22Rv1 (cell line): ENCODE results near the gene PLA1A.

ENCODE experiments used
- H3K27ac ChIP-seq: fragments of 450-650 bp; 2 replicates; pipeline ENCODE4 v1.5.1; 2017
- CTCF ChIP-seq: fragments of 450-650 bp; IDR thresholded peaks from 2 replicates; pipeline ENCODE4 v1.5.1; 2017; ENCODE audit warnings: mild to moderate bottlenecking
- ZFX ChIP-seq: fragments of 450-650 bp; IDR thresholded peaks from 2 replicates; pipeline ENCODE4 v1.6.1; 2017; ENCODE audit warnings: antibody characterized with exemption, borderline replicate concordance

The PLA1A gene

GRCh38 chr3:119647843-119648575 lies 50.3 kb downstream of the PLA1A start:
- TF ChIP-seq CTCF, result no peak
- no peak for TF ChIP-seq ZFX
- no peak overlapping the region for H3K27ac ChIP-seq

DNA sequence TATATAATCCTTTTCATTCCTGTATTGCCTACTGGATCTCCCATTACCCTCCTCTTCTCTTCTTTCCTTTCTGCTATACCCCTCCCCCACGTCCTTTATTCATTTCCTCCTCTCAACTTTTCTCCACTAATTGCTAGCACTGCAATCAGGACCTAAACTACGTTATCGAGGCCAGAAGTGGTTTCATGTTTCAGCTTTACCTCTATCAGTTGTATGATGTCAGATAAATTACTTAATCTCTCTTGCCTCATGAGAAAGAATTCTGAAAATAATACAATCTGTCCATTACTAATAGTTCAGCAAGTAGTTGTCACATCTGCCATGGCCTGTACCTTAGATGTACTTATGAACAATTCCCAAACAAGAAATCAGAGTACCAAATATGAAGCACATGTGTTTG lies 52.1 kb downstream of the PLA1A start:
- no peak overlapping the region for H3K27ac ChIP-seq
- no peak for TF ChIP-seq ZFX
- no peak for TF ChIP-seq CTCF

DNA sequence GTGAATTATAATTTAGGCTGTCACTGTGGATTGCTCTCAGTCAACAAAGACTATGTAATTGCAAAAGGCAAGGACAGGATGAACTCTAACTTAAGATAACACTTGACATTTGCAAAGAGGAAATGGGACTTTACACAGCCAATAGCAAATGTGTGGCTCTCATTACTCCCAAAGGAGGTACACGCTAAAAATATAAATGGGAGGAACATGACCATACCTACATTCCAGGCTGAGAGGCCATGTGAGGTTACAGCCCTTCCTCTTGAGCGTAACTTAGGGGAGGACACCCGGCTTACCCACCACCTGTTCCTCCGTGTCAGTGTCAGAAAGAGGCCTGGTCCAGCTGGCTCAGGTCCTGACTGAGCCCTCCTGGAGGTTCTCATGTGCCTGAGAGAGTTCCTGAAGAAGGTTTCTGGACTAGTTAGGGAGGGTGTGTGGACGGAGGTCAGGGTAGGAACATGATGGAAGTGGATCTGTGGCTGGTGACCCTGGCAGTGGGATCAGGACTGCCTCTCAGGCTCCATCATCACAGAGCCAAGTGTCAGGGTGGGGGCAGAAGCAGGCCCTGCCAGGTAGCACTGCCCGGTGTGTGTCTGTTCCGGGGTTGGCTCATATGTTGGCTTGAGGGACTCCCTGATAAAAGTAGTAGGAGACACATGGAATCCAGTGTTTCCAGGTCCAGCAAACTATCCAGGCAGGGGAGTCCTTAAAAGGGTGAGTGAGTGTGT lies 54.8 kb downstream of the PLA1A start:
- H3K27ac ChIP-seq, result no peak overlapping the region
- TF ChIP-seq ZFX, result no peak
- TF ChIP-seq CTCF, result no peak

GRCh38 chr3:119653876-119654275 lies 56.2 kb downstream of the PLA1A start:
- no peak overlapping the region for H3K27ac ChIP-seq
- TF ChIP-seq ZFX (no peak), CTCF (no peak)

GRCh38 chr3:119657887-119658702 lies 60.4 kb downstream of the PLA1A start:
- H3K27ac ChIP-seq, result no peak overlapping the region
- TF ChIP-seq CTCF, result no peak
- no peak for TF ChIP-seq ZFX

DNA sequence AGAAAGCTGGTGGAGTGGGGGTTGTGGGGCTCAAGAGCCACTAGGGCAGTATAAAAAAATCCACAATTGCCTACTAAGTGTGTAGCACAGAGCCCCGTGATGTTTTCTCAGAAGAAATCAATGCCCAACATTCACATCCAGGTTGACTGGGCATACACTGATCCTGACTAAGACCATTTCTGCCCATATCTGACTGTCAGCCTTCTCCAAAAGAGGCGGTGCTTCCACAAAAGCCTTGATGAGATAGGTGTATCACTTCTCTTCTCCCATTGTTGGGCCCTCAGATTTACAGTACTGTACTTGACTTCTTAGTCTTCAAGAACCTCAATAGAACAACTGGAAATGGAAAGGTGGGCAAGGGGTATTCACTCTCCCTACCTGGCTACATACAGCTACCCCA lies 61.3 kb downstream of the PLA1A start:
- TF ChIP-seq ZFX (no peak), CTCF (no peak)
- H3K27ac ChIP-seq, result no peak overlapping the region
